Measurements from ENCODE around the gene PLA2G4B. TPM values are rescaled to one million over a fixed set of nuclear protein-coding genes. Genes with fewer than 3 reads are reported as not detected.
A peak's percentile ranks its signal among the peaks of the same experiment; 100 is the strongest.

PLA2G4B gene
- total RNA-seq, 1 donor from 2014 or later = 23.6 TPM

- ATAC-seq = peak; percentile 71
These were observed 11.2 kb downstream of the PLA2G4B start for GRCh38 chr15:41849861-41850260.

GRCh38 chr15:41850482-41851166 lies 12.0 kb downstream of the PLA2G4B start:
- no peak for ATAC-seq

- no peak for ATAC-seq
These were observed 12.5 kb downstream of the PLA2G4B start for GRCh38 chr15:41851167-41851523.

GRCh38 chr15:41851755-41852370 lies 13.2 kb downstream of the PLA2G4B start:
- ATAC-seq = no peak

GRCh38 chr15:41852736-41853590 lies 14.3 kb downstream of the PLA2G4B start:
- ATAC-seq = peak; percentile 1

- ATAC-seq = no peak
These were observed 15.2 kb downstream of the PLA2G4B start for GRCh38 chr15:41853831-41854230.

GRCh38 chr15:41854443-41854842 lies 15.8 kb downstream of the PLA2G4B start:
- no peak for ATAC-seq

- ATAC-seq = no peak
These were observed 16.8 kb downstream of the PLA2G4B start for GRCh38 chr15:41855261-41855961.

GRCh38 chr15:41856262-41856661 lies 17.6 kb downstream of the PLA2G4B start:
- no peak for ATAC-seq

- ATAC-seq = no peak
These were observed 18.1 kb downstream of the PLA2G4B start for GRCh38 chr15:41856716-41857115.

GRCh38 chr15:41857316-41857715 lies 18.7 kb downstream of the PLA2G4B start:
- ATAC-seq = no peak

- ATAC-seq = no peak
These were observed 20.1 kb downstream of the PLA2G4B start for GRCh38 chr15:41858756-41859155.

GRCh38 chr15:41860049-41860828 lies 21.6 kb downstream of the PLA2G4B start:
- ATAC-seq = no peak

GRCh38 chr15:41861736-41862356 lies 23.2 kb downstream of the PLA2G4B start:
- no peak for ATAC-seq

- no peak for ATAC-seq
These were observed 24.0 kb downstream of the PLA2G4B start for GRCh38 chr15:41862515-41863116.

- no peak for ATAC-seq
These were observed 26.9 kb downstream of the PLA2G4B start for GRCh38 chr15:41865490-41866055.

GRCh38 chr15:41866263-41866703 lies 27.6 kb downstream of the PLA2G4B start:
- no peak for ATAC-seq

GRCh38 chr15:41866872-41867579 lies 28.4 kb downstream of the PLA2G4B start:
- no peak for ATAC-seq

- ATAC-seq = no peak
These were observed 29.7 kb downstream of the PLA2G4B start for GRCh38 chr15:41868321-41868720.
